Cerebellar cortex (tissue), 1 donor: ENCODE measurements around the gene SEMA3B.
"Not testable (repeated sequence)": the region's sequence is repeated elsewhere in the genome, so short reads cannot be mapped to it uniquely, and the experiment has no call there.

Source experiments
- DNase-seq: peaks from one replicate; pipeline ENCODE4 v3.0.0-alpha.2; 2015; ENCODE audit warnings: low spot score

Gene SEMA3B

GRCh38 chr3:50237754-50238548 is 31.0 kb upstream of the SEMA3B start:
- no peak for DNase-seq

GRCh38 chr3:50238549-50239026 is 30.4 kb upstream of the SEMA3B start:
- peak; percentile 55 for DNase-seq

- no peak for DNase-seq
These were observed 29.3 kb upstream of the SEMA3B start for GRCh38 chr3:50239649-50240048.

GRCh38 chr3:50241163-50241562 is 27.8 kb upstream of the SEMA3B start:
- DNase-seq, result no peak

- no peak for DNase-seq
These were observed 27.1 kb upstream of the SEMA3B start for GRCh38 chr3:50241713-50242380.

GRCh38 chr3:50242381-50242770 is 26.6 kb upstream of the SEMA3B start:
- DNase-seq, result no peak

- no peak for DNase-seq
These were observed 25.9 kb upstream of the SEMA3B start for GRCh38 chr3:50242851-50243542.

- DNase-seq, result no peak
These were observed 25.4 kb upstream of the SEMA3B start for GRCh38 chr3:50243543-50243895.

- not testable (repeated sequence) for DNase-seq
These were observed 24.1 kb upstream of the SEMA3B start for GRCh38 chr3:50244813-50245212.

- DNase-seq, result no peak
These were observed 23.6 kb upstream of the SEMA3B start for GRCh38 chr3:50245251-50245745.

- peak; percentile 84 for DNase-seq
These were observed 23.0 kb upstream of the SEMA3B start for GRCh38 chr3:50245831-50246516.

GRCh38 chr3:50246517-50246954 is 22.4 kb upstream of the SEMA3B start:
- no peak for DNase-seq

GRCh38 chr3:50248387-50248786 is 20.6 kb upstream of the SEMA3B start:
- DNase-seq, result no peak

- DNase-seq, result no peak
These were observed 19.5 kb upstream of the SEMA3B start for GRCh38 chr3:50249457-50249856.

- no peak for DNase-seq
These were observed 18.4 kb upstream of the SEMA3B start for GRCh38 chr3:50250514-50250913.

- no peak for DNase-seq
These were observed 17.7 kb upstream of the SEMA3B start for GRCh38 chr3:50251220-50251619.

GRCh38 chr3:50254577-50255250 is 14.2 kb upstream of the SEMA3B start:
- DNase-seq, result no peak

GRCh38 chr3:50255251-50255615 is 13.7 kb upstream of the SEMA3B start:
- no peak for DNase-seq

GRCh38 chr3:50256978-50257890 is 11.7 kb upstream of the SEMA3B start:
- peak; percentile 60 for DNase-seq

GRCh38 chr3:50258029-50258680 is 10.8 kb upstream of the SEMA3B start:
- no peak for DNase-seq
